WTC11 (cell line): ENCODE data around the gene SLC24A3.

Source experiments
- CBFB ChIP-seq: sonication (generic); formaldehyde crosslinking; IDR thresholded peaks from 2 replicates; pipeline ENCODE4 v1.8.1; 2022; ENCODE audit warnings: mild to moderate bottlenecking, low read depth, missing genetic modification reagents
- CREB1 ChIP-seq: sonication (generic); formaldehyde crosslinking; IDR thresholded peaks from 2 replicates; pipeline ENCODE4 v1.8.0; 2023; ENCODE audit warnings: mild to moderate bottlenecking, missing genetic modification reagents
- CREM ChIP-seq: sonication (generic); formaldehyde crosslinking; IDR thresholded peaks from 2 replicates; pipeline ENCODE4 v1.8.1; 2022; ENCODE audit warnings: mild to moderate bottlenecking, missing genetic modification reagents, moderate library complexity
- CTCF ChIP-seq: fragments of 200-600 bp; IDR thresholded peaks from 2 replicates; pipeline ENCODE4 v1.8.0; 2022; ENCODE audit warnings: antibody characterized with exemption
- JUN ChIP-seq: sonication (generic); formaldehyde crosslinking; IDR thresholded peaks from 2 replicates; pipeline ENCODE4 v1.8.0; 2023; ENCODE audit warnings: mild to moderate bottlenecking, missing genetic modification reagents
- NR2C2 ChIP-seq: sonication (generic); formaldehyde crosslinking; IDR thresholded peaks from 2 replicates; pipeline ENCODE4 v1.8.0; 2022; ENCODE audit warnings: mild to moderate bottlenecking, missing genetic modification reagents
- NR3C1 ChIP-seq: sonication (generic); formaldehyde crosslinking; conservative IDR thresholded peaks from 2 replicates; pipeline ENCODE4 v1.8.1; 2023; ENCODE audit warnings: low read depth, mild to moderate bottlenecking, missing genetic modification reagents
- TF ChIP-seq, protein P1 (sequence below): sonication (generic); formaldehyde crosslinking; IDR thresholded peaks from 2 replicates; pipeline ENCODE4 v1.8.1; 2022; ENCODE audit warnings: low read depth, mild to moderate bottlenecking, moderate library complexity, missing genetic modification reagents, borderline replicate concordance
- TF ChIP-seq, protein P2 (sequence below): sonication (generic); formaldehyde crosslinking; conservative IDR thresholded peaks from 2 replicates; pipeline ENCODE4 v1.8.1; 2023; ENCODE audit warnings: mild to moderate bottlenecking, low read depth, missing genetic modification reagents, moderate library complexity

DNA sequence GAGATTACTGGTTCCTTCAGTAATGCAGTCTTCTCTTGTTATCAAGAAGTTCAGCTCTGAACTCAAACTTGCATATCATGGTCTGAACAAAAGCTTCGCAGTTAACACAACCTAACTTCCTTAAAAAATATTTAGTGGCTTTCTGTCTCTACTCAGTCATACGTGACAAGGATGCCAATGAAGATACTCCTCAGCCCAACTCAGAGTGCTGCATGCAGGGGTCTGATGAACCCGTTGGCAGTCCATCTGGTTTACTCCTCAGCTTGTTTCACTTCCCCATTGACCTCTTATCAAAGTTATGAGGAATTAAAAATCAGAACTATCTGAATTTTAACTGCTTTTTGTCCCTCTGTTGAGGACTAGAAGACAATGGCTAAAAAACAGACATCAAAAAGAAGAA, 489.0 kb downstream of the SLC24A3 start:
- TF ChIP-seq CTCF = no peak
- TF ChIP-seq NR3C1 (CRISPR knock-in tag) = no peak
- no peak for TF ChIP-seq NR2C2
- TF ChIP-seq, protein P1, sequence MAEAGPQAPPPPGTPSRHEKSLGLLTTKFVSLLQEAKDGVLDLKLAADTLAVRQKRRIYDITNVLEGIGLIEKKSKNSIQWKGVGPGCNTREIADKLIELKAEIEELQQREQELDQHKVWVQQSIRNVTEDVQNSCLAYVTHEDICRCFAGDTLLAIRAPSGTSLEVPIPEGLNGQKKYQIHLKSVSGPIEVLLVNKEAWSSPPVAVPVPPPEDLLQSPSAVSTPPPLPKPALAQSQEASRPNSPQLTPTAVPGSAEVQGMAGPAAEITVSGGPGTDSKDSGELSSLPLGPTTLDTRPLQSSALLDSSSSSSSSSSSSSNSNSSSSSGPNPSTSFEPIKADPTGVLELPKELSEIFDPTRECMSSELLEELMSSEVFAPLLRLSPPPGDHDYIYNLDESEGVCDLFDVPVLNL (CRISPR knock-in tag) = no peak
- TF ChIP-seq, protein P2, sequence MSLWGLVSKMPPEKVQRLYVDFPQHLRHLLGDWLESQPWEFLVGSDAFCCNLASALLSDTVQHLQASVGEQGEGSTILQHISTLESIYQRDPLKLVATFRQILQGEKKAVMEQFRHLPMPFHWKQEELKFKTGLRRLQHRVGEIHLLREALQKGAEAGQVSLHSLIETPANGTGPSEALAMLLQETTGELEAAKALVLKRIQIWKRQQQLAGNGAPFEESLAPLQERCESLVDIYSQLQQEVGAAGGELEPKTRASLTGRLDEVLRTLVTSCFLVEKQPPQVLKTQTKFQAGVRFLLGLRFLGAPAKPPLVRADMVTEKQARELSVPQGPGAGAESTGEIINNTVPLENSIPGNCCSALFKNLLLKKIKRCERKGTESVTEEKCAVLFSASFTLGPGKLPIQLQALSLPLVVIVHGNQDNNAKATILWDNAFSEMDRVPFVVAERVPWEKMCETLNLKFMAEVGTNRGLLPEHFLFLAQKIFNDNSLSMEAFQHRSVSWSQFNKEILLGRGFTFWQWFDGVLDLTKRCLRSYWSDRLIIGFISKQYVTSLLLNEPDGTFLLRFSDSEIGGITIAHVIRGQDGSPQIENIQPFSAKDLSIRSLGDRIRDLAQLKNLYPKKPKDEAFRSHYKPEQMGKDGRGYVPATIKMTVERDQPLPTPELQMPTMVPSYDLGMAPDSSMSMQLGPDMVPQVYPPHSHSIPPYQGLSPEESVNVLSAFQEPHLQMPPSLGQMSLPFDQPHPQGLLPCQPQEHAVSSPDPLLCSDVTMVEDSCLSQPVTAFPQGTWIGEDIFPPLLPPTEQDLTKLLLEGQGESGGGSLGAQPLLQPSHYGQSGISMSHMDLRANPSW (CRISPR knock-in tag) = no peak
- TF ChIP-seq JUN (CRISPR knock-in tag) = no peak
- no peak for TF ChIP-seq CREM (CRISPR knock-in tag)
- TF ChIP-seq CBFB = no peak
- no peak for TF ChIP-seq CREB1 (CRISPR knock-in tag)
